Medulla oblongata (tissue), 1 donor: ENCODE results near the gene SLC44A4.

ENCODE experiments used
- DNase-seq: peaks from one replicate; pipeline ENCODE4 v3.0.0-alpha.2; 2015; ENCODE audit errors: extremely low spot score

SLC44A4 gene

DNA sequence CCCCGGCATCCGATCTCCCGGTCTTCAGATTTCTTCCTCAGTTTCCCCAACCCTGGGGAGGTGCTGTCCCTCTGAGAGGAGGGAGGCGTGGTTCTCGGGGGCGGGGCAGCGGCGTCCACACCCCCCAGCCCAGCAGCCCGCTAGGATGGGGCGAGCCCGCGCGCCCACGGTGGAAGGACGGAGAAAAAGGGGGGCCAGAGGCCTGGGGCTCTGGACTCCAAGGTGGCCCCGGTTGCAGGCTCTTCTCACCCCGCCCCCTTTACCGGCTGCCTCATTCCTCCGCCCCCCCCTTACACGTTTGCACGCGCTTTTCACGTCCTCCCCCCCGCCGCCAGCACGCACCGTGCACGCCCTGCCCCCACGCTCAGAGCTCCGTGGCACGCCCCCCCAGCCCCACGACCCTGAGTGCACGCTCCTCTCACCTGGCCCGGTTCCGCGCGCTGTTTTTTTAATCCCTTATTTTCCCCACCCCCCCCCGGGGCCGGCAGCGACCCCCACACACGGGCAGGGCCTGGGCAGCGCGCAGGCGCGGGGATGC, 22.7 kb upstream of the SLC44A4 start:
- peak; percentile 38 for DNase-seq

- DNase-seq, result peak; percentile 9
Observed at GRCh38 chr6:31900917-31901414, 22.2 kb upstream of the SLC44A4 start.

- no peak for DNase-seq
Observed at GRCh38 chr6:31899882-31900722, 21.3 kb upstream of the SLC44A4 start.

GRCh38 chr6:31899215-31899614, 20.4 kb upstream of the SLC44A4 start:
- no peak for DNase-seq

GRCh38 chr6:31898383-31899011, 19.7 kb upstream of the SLC44A4 start:
- peak; percentile 70 for DNase-seq

DNA sequence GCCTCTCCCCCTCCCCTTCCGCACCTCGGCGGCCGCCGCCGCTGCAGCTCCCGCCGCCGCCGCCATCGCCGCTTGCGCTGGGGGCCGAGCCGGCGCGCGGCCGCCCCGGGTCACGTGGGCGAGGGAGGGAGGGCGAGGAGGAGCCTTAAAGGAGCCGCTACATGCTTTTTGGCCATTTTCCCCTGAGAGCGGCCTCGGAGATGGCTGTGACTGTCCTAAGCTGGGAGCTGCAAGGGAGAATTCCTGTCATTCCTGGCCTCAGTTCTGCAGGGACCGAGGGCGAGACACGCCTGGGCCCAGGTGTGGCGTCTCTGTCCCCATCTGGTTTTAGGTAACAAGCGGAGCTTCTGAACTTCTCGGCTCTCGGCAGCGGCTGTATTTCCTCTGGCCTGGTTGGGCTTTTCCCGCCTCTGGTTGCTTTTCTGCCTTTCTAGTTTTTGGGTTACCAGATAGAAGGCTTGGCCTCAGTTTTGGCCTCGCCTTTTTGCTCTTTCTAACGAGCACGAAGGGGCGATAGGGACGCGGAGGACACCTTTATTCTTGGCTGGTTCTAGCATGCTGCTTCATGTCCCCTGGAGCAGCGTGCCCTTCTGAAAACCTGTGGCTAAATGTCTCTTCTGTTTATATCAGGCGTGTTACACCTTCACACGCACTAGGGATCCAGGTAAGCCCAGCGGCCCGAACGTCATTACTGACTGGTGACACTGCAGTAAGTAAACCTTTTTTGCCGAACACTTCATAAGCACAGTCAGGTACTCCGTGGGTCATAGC, 19.0 kb upstream of the SLC44A4 start, which contains the start of gene EHMT2:
TSS of gene EHMT2 (minus strand) at position 87 of the 771 bp plus-strand sequence. CDS start at position 66, 21 bp downstream.
- DNase-seq, result peak; percentile 93

DNA sequence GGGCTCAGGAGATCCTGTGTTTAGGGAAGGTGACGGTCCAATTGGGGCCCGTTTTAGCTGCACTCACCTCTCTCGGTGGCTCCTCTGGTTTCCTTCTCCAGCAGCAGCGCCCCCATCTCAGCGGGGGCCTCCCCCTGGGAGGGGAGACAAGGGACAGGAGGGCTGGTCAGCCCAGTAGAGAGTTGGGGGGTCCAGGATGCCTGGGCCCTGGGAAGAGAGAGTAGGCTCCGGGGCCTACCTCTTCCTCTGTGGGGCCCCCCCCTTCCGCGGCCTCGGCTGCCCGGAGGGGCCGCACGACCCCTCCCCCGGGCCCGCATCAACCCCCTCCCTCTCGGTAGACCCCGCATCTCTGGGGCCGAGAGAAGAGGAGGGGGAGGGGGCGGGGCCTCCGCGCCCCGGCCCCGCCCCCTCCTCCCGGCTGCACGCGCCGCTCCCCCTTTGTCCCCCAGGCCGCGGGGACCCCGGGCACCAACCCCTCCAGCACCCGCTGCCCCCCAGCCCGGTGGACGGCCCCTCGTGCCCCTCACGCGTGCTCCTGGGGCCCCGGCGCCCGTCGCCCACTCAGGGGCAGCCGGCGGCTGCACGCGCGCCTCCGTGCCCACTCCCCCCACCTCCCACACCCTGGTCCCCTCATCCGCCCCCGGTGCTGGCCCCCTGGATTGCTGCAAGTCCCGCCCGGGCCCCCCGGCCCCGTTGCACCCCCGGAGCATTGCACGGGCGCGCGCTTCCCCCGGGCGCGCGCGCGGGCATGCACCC, 18.2 kb upstream of the SLC44A4 start:
- no peak for DNase-seq

GRCh38 chr6:31896493-31896855, 17.7 kb upstream of the SLC44A4 start:
- no peak for DNase-seq

GRCh38 chr6:31892821-31893220, 14.0 kb upstream of the SLC44A4 start:
- DNase-seq, result no peak

- DNase-seq, result no peak
Observed at GRCh38 chr6:31889331-31889972, 10.7 kb upstream of the SLC44A4 start.

DNA sequence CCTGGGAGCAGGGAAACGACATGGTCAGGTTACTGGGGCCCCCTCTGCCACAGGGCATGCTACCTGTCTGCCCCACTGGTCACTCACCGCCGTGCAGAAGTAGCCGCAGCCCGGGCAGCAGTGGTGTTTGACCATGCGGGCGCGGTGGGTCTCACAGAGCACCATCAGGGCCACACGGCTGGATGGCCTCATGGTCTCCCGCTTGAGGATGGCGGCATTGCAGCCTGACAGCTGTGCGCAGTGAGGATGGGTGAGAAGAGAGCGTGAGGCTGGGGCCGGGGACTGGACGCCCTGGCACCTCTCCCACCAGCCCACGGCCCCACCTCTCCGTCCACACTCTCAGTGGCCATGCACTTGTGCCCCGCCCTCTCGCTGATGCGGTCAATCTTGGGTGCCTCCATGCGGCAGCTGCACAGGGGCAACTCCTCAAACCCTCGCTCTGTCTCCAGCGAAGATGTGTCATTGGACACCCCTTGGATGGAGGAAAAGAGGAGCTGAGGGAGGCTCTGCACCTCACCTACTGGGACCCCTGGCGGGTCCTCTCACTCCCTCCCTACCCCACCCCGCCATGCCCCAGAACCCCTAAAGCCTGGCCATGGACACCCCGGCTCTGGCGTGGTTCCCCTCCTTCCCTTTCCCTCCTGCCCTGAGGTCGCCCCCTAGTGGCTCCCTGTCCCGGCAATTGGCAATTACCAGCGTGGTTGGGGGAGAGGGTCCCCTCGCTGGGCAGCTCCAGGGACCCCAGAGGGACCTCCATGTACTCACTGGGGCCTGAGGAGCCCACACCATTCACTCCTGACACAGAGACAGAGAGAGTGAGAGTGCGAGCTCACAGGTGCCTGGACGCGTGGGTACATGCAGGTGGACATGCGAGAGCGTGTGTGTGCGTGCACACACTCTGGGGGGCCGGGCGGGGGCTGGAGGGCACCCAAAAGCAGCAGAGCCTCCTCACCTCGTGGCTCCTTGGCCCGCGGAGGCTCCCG, 9.8 kb upstream of the SLC44A4 start:
- no peak for DNase-seq

- no peak for DNase-seq
Observed at GRCh38 chr6:31887173-31888007, 8.6 kb upstream of the SLC44A4 start.

DNA sequence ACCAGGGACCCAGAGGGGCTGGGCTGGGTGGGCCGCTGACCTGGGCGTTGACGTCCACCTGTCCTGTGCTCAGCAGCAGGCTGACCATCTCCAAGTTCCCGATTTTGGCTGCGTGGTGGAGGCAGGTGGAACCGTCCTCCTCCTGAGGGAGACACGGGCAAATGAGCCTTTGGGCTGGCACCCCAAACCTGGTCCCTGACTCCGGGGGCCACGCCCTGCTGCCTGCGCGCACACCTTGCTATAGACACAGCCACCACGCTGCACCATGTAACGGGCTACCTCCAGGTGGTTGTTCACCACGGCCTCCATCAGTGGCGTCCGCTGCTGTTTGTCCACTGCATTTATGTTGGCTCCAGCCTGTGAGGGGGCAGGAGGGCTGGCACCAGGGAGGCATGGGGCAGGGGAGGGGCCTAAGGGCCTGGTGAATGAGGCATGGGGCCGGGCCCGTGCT, 7.8 kb upstream of the SLC44A4 start:
- no peak for DNase-seq

- no peak for DNase-seq
Observed at GRCh38 chr6:31884528-31885035, 5.8 kb upstream of the SLC44A4 start.

GRCh38 chr6:31883676-31884075, 4.9 kb upstream of the SLC44A4 start:
- no peak for DNase-seq

DNA sequence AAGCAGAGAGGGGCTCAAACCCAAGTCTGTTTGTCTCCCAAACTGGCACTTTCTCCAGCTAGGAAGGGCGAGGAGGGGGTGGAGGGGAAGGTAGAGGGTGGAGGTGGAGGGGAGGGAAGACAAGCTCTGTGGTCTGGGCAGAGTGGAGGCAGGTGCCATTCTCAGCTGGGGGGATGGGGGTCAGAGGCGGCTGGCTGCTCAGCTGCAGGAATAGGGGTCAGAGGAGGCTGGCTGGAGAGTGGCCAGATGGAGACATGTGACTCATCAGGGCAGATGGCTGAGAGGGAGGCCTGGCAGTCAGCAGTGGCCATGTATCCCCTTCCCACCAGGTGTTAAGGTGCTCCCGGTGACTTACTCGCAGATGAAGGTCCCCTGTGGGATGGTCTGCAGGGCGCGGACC, 3.5 kb upstream of the SLC44A4 start:
- DNase-seq, result no peak

- no peak for DNase-seq
Observed at GRCh38 chr6:31881136-31881859, 2.5 kb upstream of the SLC44A4 start.

- DNase-seq, result no peak
Observed at GRCh38 chr6:31880616-31881015, 1.8 kb upstream of the SLC44A4 start.
